HG03442 (cell line): ENCODE measurements around the gene PRKRIP1.
A peak's percentile ranks its signal among the peaks of the same experiment; 100 is the strongest.
"Not testable (repeated sequence)": the region's sequence is repeated elsewhere in the genome, so short reads cannot be mapped to it uniquely, and the experiment has no call there.

ENCODE experiments used
- ATAC-seq: cut with Tn5 transposase; IDR thresholded peaks from one replicate; pipeline ENCODE4 v1.9.1; 2021; ENCODE audit warnings: mild to moderate bottlenecking, moderate library complexity; ENCODE audit not compliant: unreplicated experiment

The PRKRIP1 gene, protein sequence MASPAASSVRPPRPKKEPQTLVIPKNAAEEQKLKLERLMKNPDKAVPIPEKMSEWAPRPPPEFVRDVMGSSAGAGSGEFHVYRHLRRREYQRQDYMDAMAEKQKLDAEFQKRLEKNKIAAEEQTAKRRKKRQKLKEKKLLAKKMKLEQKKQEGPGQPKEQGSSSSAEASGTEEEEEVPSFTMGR

DNA sequence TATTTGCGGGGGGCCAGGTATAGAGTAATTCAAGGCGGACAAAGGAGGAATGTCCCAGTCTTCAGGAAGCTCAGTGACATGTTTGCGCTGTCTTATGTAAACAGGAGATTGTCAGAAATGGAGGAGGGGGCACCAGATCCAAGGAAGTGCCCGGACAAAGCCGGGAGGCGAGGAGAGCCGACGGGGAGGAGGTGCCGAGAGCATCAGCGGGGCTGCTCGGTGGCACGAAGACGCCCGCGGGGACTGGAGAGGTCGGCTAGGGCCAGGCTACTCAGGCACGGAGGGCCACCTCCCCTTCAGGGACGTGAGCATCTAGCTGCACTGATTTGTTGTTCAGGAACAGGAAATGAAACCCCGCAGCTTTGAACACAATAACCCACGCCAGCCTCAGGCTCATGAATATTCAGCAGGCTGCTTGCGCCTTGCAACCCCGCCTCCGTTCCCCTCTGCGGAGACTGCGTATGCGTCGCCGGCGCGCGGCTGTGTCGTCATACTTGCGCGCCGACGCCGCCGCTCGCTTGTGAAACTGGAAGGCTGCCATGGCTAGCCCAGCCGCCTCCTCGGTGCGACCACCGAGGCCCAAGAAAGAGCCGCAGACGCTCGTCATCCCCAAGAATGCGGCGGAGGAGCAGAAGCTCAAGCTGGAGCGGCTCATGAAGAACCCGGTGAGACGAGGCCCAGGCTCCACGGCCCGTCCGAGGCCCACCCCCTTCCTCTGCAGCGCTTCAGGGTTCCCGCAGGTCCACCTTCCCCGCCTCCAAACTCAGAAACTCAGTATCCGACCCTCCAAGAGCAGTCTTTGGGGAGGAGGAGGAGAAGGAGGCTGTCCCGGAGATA is at the start of gene PRKRIP1:
PRKRIP1 (plus strand) TSS at position 491 of the 837 bp plus-strand sequence; CDS start at position 540, 49 bp downstream.
- ATAC-seq = peak; percentile 98

GRCh38 chr7:102346983-102347382 is 49.2 kb upstream of the PRKRIP1 start:
- ATAC-seq = not testable (repeated sequence)

DNA sequence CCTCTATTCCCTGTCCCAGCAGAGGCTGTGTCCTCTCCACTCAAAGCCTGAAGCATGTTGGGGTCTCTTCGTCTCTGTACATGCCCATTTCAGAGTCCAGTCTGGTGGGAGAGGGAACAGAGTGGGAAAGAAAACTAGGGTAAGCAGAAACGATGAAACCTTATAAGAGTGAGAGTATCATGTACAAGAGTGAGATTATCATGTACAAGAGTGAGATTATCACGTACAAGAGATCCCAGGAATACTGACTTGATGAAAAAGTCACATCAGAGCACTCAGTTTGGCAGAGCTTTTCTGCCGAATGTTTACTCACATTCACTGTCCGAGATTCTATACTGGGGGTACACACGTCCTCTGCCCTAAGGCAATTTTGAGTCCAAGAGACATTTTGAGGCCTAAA is 39.8 kb upstream of the PRKRIP1 start, which contains the start of gene SPDYE6:
SPDYE6 (minus strand) TSS at position 101 of the 400 bp plus-strand sequence. CDS start 421 bp downstream, outside the sequence.
- ATAC-seq = not testable (repeated sequence)

DNA sequence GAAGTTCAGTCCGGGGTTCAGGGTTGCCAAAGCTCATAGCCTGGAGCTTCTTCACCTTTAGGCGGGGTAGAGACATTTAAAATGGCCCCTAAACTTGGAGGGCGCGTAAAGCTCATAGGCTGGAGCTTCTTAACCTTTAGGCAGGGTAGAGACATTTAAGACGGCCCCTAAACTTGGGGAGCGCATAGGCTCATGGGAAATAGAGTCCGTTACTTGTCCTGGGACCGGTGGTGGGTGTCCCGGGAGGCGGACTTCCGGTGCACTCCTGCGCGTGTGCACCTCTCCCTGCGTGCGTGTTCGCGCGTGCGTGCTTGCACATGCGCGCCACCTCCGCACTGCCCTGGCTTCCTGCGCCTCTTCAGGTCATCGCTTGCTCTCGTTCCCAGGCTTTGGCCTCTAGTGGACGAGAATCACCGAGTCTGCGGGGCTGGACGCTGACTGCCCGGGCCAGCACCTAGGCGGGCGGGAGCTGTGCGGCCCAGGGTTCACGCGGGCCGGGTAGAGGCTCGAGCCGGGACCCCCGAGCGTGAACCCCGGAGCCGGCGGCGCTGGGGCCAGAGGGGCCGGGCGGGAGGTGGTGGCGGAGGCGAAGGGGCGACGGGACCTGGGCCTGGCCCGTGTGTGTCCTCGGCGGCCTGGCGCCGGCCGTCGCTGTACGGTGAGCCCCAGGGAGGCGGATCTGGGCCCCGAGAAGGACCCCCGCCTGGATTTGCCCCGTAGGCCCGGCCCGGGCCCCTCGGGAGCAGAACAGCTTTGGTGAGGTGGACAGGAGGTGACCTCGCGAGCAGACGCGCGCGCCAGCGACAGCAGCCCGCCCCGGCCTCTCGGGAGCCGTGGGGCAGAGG is 32.4 kb upstream of the PRKRIP1 start:
- ATAC-seq = peak; percentile 97

GRCh38 chr7:102364394-102364886 is 31.7 kb upstream of the PRKRIP1 start:
- ATAC-seq = not testable (repeated sequence)

DNA sequence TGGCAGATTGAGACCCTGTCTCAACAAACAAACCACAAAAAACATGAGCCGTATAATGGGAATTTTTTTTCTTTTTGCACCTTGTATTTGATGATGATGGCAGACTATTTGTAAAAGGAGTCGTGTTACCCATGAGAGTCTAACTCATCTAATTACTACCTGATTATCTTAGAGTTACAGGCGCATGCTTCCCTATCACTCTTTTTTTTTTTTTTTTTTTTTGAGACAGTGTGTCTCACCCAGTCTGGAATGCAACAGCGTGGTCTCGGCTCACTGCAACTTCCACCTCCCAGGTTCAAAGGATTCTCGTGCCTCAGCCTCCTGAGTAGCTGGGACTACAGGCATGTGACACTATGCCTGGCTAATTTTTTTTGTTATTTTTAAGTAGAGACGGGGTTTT is 30.8 kb upstream of the PRKRIP1 start:
- ATAC-seq = not testable (repeated sequence)

DNA sequence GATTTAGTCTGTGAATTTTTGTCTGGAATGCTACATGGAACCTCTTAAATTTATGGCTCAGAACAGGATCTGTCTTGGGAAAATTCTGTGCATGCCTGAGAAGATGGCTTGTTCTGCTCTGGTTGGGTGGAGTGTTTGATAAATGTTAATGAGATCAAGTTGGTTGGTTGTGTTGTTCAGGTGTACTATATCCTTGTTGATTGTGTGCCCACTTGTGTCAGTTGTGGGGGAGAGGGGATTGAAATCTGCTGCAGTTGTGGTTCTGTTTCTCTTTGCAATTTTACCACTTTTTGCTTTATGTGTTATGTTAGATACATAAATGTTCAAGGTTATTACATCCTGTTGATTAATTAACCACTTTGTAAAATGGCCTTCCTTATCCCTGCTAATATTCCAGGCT is 26.1 kb upstream of the PRKRIP1 start:
- not testable (repeated sequence) for ATAC-seq

DNA sequence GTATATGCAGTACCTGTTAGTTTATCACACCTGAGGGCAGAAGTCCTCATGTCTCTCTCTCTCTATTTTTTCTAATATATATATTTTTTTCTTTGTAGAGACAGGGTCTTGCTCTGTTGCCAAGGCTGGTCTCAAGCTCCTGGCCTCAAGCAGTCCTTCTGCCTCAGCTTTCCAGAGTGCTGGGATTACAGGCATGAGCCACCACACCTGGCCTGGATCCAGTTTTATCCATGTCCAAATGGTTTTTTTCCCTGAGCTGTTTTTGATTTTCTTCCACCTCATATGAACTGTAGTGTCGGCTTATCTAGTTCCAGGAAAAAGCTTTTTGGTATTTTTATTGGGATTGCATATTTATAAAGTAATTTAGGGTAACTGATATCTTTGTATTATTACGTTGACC is 23.4 kb upstream of the PRKRIP1 start:
- ATAC-seq = not testable (repeated sequence)

DNA sequence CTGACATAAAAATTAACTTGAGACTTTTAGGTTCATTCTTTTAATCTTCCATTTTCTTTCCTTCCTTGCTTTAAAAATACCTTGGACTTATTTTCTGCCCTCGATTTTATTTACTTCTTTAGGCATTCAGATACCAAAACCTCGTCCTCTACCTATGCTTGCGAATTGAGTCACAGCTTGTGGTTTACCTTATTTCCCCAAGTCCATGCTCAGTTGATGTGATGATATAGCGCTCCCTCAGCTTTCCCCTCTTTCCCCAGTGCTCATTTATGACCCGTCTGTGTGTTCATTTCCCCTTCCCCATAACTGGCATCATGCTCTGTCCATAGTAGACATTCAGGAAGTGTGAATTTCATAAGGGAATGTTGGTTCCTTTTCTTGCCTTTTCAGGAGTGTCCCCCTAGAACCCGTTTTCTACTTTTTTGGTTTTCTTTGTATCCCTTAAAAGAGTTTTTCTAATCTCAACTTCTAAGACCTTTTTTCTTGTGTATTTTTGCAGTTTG is 19.1 kb upstream of the PRKRIP1 start:
- no peak for ATAC-seq

GRCh38 chr7:102380837-102381236 is 15.3 kb upstream of the PRKRIP1 start:
- not testable (repeated sequence) for ATAC-seq

- ATAC-seq = not testable (repeated sequence)
Observed at GRCh38 chr7:102381696-102382425, 14.3 kb upstream of the PRKRIP1 start.

- ATAC-seq = no peak
Observed at GRCh38 chr7:102387064-102387463, 9.1 kb upstream of the PRKRIP1 start.

- no peak for ATAC-seq
Observed at GRCh38 chr7:102389810-102390209, 6.4 kb upstream of the PRKRIP1 start.

DNA sequence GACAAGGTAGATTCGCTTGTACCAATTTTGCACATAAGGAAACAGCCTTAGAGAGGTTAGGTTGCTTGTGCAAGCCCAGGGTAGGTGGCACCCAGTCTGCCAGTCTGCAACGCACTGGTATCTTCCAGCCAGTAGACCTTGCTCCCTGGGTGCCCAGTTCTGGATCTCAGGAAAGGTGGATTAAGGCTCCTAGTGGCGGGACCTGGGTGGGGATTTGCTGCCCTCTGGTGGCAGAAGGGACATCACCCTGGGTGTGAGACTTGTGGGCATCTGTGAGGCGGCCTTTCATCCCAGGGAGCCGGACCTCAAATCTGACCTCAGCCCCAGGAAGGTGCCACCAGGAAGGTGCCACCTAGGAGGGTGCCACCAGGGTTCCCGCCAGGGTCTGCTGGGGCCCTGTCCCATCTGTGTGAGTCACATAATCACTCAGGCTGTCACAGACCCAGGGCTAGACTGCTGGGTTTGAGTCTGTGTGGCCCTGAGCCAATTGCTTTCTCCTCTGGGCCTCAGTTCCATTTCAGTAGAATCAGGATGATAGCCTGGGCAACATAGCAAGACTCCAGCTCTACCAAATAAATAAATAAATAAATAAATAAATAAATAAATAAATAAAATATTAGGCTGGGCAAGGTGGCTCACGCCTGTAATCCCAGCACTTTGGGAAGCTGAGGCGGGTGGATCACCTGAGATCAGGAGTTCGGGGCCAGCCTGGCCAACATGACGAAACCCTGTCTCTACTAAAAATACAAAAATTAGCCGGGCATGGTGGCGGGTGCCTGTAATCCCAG is 5.3 kb upstream of the PRKRIP1 start:
- no peak for ATAC-seq

GRCh38 chr7:102392330-102392729 is 3.8 kb upstream of the PRKRIP1 start:
- ATAC-seq = no peak

DNA sequence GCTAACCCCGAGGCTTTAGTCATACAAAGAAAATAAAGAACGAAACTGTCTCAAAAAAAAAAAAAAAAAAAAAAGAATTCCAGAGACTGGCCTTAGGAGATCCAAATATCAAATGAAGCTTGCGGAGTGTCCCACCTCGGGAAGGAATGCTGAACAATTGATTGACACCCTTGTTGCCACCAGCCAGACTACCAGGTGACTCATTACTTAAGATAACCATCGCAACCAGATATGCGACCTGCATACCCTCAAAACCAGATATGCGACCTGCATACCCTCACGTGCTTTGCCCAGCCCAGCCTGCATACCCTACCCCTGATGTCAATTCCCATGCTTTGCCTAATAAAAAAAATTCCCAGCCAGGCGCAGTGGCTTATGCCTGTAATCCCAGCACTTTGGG is 2.7 kb upstream of the PRKRIP1 start:
- ATAC-seq = no peak

GRCh38 chr7:102395592-102395872 is 631 bp upstream of the PRKRIP1 start:
- no peak for ATAC-seq

DNA sequence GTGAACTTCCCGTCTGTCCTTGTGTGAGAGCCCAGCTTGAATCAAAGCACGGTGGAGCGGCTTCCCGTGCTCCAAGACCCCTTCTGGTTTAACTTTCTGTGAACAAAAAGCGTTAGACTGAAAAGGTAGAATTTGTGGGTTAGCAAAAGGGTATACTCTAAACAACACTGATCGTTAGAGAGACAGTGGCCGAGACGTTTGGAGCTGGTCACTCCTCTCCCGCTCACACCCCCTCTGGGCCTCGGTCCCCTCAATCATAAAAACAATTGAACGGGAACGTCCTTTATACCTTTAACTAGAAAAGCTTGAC is 502 bp downstream of the PRKRIP1 start:
- no peak for ATAC-seq

DNA sequence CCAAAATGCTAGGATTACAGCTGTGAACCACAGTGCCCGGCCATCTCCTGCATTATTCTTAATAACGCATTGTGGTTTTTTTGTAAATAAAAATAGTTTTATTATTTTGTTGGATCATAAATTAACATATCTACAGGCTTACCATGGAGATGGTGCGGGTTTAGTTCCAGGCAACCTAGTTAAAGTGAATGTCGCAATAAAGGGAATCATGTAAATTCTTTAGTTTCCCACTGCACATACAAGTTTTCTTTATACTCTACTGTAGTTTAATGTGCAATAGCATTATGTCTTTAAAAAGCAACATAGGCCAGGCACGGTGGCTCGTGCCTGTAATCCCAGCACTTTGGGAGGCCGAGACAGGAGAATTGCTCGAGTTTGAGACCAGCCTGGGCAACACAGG is 2.4 kb downstream of the PRKRIP1 start:
- ATAC-seq = no peak

DNA sequence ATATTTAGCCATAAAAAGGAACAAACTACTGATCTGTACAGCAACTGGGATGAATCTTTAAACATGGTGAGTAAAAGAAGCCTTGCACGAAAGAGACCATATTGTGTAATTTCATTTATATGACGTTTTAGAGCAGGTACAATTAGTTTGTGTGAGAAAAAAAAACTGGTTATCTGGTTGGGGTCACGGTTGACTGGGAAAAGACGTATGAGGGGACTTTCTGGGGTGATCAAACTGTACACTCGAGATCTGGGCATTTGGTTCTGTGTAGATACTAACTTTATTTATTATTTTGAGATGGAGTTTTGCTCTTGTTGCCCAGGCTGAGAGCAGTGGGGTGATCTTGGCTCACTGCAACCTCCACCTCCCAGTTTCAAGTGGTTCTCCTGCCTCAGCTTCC is 4.2 kb downstream of the PRKRIP1 start:
- ATAC-seq = no peak
